ENCODE results near the gene NFAT5. TPM values are rescaled to one million over a fixed set of nuclear protein-coding genes. Genes with fewer than 3 reads are reported as not detected.
A peak's percentile ranks its signal among the peaks of the same experiment; 100 is the strongest.

Gene NFAT5
- total RNA-seq, 2 experiments from 2014 or later = 36.0 to 37.8 TPM

- Mint-ChIP-seq H3K4me3 (no peak overlapping the region), H3K9me3 (no peaks in the 10 kb centered on the region), H3K27me3 (no peaks in the 10 kb centered on the region), H3K27ac (no peak overlapping the region), H3K36me3 (ENCODE audit: low read depth) (peaks cover 9% of the 10 kb centered on the region), H3K4me1 (ENCODE audit: low read depth) (peaks cover 32% of the 10 kb centered on the region)
- POLR2A ChIA-PET = no interaction called here
- intact Hi-C loops (cut with micrococcal nuclease) = loop anchor here (5.0 kb wide), 2 partner anchors 40 to 95 kb away; no protein-coding TSS in a partner anchor
- TF ChIP-seq, protein P1, sequence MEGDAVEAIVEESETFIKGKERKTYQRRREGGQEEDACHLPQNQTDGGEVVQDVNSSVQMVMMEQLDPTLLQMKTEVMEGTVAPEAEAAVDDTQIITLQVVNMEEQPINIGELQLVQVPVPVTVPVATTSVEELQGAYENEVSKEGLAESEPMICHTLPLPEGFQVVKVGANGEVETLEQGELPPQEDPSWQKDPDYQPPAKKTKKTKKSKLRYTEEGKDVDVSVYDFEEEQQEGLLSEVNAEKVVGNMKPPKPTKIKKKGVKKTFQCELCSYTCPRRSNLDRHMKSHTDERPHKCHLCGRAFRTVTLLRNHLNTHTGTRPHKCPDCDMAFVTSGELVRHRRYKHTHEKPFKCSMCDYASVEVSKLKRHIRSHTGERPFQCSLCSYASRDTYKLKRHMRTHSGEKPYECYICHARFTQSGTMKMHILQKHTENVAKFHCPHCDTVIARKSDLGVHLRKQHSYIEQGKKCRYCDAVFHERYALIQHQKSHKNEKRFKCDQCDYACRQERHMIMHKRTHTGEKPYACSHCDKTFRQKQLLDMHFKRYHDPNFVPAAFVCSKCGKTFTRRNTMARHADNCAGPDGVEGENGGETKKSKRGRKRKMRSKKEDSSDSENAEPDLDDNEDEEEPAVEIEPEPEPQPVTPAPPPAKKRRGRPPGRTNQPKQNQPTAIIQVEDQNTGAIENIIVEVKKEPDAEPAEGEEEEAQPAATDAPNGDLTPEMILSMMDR (IDR thresholded peaks at IDR 0.05) = no peak
- ATAC-seq (no peak), DNase-seq (no peak)
- CTCF ChIA-PET = no interaction called here
Measured at GRCh38 chr16:69561901-69562300, 3.9 kb upstream of the NFAT5 start.

DNA sequence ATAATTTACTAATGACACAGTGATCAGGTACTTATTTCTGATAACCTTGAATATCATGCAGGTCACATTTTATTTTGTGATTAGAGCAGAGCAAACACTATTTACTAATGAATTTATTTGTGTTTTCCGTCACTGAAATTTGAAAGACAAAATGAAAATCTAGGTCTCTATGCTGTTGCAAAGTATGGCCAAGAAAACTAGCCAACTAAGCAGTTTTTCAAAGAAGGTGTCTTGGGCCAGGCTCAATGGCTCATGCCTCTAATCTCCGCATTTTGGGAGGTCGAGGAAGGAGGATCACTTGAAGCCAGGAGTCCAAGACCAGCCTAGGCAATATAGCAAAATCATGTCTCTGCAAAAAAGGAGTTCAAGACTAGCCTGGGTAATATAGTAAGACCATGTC lies 3.0 kb upstream of the NFAT5 start:
- no peaks in the 10 kb centered on the region for H3K9me3 Mint-ChIP-seq
- TF ChIP-seq, protein P1 (IDR thresholded peaks at IDR 0.05) = no peak
- H3K27me3 Mint-ChIP-seq = no peaks in the 10 kb centered on the region
- no peak overlapping the region for H3K4me3 Mint-ChIP-seq
- H3K4me1 Mint-ChIP-seq (ENCODE audit: low read depth) = peaks cover 37% of the 10 kb centered on the region
- intact Hi-C loops (cut with micrococcal nuclease) = loop anchor here (5.0 kb wide), 2 partner anchors 41 to 96 kb away; no protein-coding TSS in a partner anchor
- POLR2A ChIA-PET = interaction anchor here (2.7 kb wide), 1 partner anchor 33 kb away, joined by 26 read pairs; no protein-coding TSS in a partner anchor
- no peak for DNase-seq
- CTCF ChIA-PET = no interaction called here
- peaks cover 18% of the 10 kb centered on the region for H3K36me3 Mint-ChIP-seq (ENCODE audit: low read depth)
- H3K27ac Mint-ChIP-seq = no peak overlapping the region
- ATAC-seq = no peak

DNA sequence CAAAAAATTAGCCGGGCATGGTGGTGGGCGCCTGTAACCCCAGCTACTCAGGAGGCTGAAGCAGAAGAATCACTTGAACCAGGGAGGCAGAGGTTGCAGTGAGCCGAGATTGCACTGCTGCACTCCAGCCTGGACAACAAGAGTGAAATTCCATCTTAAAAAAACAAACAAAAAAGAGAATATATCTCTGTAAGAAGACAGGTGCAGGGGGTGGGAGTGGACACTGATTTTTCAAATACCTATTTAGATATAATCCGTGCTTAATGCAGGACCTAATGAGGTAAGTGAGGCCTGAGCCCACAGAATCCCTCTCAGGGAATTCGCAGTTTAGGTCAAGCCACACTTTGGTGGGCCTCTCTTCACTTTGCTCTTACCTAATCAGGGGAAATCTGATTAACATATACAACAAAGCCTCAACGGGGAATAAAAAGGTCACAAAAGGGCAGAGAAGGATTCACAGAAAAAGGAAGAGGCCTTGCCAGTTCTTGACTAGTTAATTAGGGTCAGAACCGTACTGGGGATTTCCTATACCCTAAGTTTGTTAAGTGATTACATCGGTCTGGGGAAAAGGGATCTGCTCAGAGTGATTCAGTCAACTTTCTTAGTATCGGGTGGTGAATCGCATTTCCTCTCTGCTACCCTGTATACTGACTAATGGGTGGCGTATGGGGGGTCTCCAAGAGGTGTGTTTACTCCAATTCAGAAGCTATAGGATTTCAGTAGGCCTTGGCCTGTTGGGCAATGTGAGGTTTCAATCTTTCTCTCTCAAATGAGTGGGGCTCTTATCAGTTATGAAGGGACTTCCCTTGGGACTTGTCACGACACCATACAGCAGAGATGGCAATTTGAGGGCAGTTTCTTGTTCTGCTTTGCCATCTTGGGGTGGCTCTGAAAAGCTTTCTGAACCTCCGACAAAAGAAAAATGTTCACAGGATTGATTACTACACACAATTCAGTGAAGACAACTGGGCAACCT lies 1.9 kb upstream of the NFAT5 start:
- TF ChIP-seq, protein P1 (IDR thresholded peaks at IDR 0.05) = no peak
- peak overlapping the region; percentile 91 for H3K4me3 Mint-ChIP-seq
- peak overlapping the region; percentile 99 for H3K27ac Mint-ChIP-seq
- no peaks in the 10 kb centered on the region for H3K9me3 Mint-ChIP-seq
- DNase-seq = peak; percentile 89
- H3K27me3 Mint-ChIP-seq = no peaks in the 10 kb centered on the region
- POLR2A ChIA-PET = interaction anchor here (0.6 to 7.3 kb wide), 28 partner anchors 8 to 1079 kb away, joined by 3 to 60 read pairs (median 4); partner anchors contain the start of genes CYB5B, NOB1, PDF and TERF2
- H3K4me1 Mint-ChIP-seq (ENCODE audit: low read depth) = peaks cover 36% of the 10 kb centered on the region
- intact Hi-C loops (cut with micrococcal nuclease) = loop anchor here (2.0 to 5.0 kb wide), 4 partner anchors 33 to 167 kb away; no protein-coding TSS in a partner anchor
- CTCF ChIA-PET = interaction anchor here (1.1 to 1.6 kb wide), 8 partner anchors 89 to 224 kb away, joined by 3 to 18 read pairs (median 4); no protein-coding TSS in a partner anchor
- peaks cover 25% of the 10 kb centered on the region for H3K36me3 Mint-ChIP-seq (ENCODE audit: low read depth)
- ATAC-seq = peak; percentile 83

DNA sequence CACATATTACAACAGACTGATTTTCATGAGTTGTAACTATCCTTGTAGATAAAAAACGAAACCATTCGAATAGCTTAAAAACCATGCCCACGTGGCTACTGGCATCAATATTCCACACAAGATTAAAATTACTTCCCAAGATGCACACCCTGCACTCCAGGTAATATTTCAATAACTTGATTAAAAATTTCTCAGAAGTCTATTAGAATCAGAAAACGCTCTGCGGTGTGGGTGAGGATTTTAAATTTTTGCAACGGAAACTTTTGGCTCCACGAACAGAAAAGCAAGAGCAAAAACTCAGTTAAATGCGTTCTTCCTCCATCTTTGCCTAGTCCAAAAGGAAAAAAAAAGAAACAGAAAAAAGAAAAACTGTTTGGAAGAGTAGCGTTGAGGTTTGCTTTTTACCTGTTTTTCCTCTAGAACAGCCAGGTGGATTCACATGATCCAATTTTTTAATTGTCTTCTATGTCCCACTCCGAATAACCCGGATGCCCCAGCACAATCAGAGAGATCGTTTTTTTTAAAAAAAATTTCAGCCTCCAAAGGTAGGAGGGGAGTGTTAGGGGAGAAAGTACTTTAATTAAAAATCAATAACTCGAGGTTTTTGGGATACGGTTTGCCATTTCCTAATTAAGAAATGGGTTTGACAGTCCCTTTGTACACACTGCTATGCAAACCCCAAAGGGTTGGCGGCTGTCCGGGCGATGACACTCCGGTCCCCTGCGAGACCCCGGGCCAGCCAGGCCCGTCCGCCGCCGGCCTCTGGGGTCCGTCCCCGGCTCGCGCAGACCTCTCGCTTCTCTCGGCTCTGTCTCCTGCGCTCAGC lies 708 bp upstream of the NFAT5 start:
- ChIA-PET CTCF (interaction anchor here (0.9 to 1.6 kb wide), 9 partner anchors 13 to 225 kb away, joined by 3 to 18 read pairs (median 4); no protein-coding TSS in a partner anchor), POLR2A (interaction anchor here (0.6 to 7.3 kb wide), 25 partner anchors 8 to 1080 kb away, joined by 3 to 60 read pairs (median 5); partner anchors contain the start of genes CYB5B, NOB1 and TERF2)
- no peaks in the 10 kb centered on the region for H3K27me3 Mint-ChIP-seq
- no peaks in the 10 kb centered on the region for H3K9me3 Mint-ChIP-seq
- H3K27ac Mint-ChIP-seq = peak overlapping the region; percentile 99
- no peak for DNase-seq
- peaks cover 47% of the 10 kb centered on the region for H3K4me1 Mint-ChIP-seq (ENCODE audit: low read depth)
- intact Hi-C loops (cut with micrococcal nuclease) = loop anchor here (2.0 to 5.0 kb wide), 4 partner anchors 34 to 168 kb away; no protein-coding TSS in a partner anchor
- TF ChIP-seq, protein P1 (IDR thresholded peaks at IDR 0.05) = no peak
- peaks cover 32% of the 10 kb centered on the region for H3K36me3 Mint-ChIP-seq (ENCODE audit: low read depth)
- ATAC-seq = peak; percentile 7
- peak overlapping the region; percentile 91 for H3K4me3 Mint-ChIP-seq
